COLO668 (cell line): ENCODE data around the gene EXOC3.
A peak's percentile ranks its signal among the peaks of the same experiment; 100 is the strongest.
"Not testable (repeated sequence)": the region's sequence is repeated elsewhere in the genome, so short reads cannot be mapped to it uniquely, and the experiment has no call there.

Experiments
- DNase-seq: peaks from one replicate; lab custom pipeline; 2025; ENCODE audit not compliant: unreplicated experiment; lab: John Stamatoyannopoulos, UW

The EXOC3 gene

DNA sequence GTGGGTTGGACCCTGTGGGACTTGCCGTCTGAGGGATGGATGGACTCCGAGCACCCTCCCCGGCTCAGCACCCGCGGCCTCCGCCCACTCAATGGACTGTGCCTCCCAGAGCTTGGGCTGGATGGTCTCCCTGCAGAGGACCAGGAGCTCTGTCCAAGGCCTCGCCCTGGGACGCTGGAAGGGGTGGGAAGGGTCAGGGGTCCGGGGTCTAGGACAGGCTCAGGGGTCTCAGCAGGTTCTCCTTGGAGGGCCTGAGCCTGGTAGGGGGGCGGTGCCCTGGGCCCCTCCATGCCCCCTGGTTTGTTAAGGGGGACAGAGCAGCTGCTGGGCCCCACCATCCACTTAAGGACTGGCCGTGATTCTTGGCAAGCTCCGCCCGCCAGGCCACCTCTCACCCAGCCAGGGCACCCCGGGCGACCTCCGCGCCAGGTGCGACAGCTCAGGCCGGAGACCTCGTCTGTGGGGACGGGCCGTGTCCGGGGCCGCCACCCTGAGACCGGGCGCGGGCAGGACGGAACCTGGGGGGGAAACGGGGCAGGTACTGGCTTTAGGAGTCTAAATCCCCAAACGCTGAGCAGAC is 29.2 kb downstream of the EXOC3 start:
- peak; percentile 73 for DNase-seq

DNA sequence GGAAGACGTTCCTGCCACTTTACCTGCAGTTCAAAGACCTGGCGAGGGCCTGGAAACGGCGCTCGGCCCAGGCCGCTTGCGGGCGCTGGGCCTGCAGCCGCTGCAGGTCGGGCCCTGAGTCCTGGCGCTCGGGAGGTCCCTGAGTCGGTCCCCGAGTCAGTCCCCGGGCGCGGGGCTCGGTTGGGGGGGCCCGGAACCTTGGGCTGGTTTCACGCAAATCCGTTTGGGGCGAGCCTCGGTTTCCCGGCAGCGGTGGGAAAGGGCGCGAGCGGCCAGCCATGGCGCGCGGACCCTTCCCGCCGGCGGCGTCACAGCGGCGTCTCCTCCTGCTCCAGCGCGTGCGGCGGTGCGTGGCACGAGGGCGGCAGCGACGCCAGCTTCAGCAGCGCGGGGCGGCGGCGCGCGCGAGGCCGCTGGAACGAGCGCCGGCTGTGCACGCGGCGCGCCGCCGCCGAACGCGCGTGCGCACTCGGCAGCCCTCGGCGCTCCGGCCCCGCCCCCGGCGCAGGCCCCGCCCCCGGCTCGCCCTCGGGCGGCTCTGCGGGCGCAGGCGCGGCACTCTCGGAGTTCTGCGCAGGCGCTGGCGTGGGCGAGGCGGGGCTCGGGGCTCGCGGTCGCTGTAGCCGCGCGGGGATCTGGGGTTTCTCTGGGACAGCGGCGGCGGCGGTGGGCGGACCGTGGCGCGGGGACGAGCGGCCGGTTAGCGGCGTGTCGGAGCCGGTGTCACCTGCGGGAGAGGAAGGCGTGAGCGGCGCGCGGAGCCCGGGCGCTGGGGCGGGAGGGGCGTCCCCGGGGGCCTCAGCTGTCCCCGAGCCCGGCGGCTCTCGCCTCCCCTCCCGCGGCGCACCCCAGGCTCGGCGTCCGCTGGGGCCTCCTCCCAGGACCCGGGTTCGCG is 29.9 kb downstream of the EXOC3 start:
- DNase-seq, result peak; percentile 97

DNA sequence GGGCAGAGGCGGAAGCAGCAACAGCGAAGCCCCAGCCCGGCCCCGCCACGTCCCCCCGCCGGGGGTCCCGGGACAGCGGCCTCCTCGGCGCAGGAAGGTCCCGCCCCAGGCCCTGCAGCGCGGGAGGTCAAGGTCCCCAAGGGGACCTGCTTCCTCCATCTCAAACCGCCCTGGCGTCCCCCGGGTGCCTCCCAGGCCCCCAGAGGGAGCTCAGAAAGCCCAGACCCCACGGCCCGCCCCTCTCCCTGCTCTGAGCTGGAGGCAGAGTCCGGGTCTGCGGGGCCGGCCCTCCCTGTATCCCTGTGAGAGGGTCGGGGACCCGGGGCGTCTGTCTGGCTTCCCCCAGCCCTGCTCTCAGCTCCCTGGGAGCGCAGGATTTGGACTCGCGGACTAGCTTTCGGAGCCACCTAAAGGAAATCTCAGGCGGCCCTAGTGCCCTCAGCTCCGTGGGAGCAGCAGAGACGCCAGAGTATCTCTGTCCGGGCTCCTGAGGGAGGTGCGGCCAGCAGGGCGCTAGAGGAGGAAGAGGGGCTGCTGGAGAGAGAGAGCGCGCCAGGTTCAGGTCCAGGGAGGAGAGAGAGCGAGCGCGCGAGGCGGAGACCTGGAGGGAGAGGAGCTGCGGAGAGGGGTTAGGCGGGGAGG is 30.7 kb downstream of the EXOC3 start:
- DNase-seq, result peak; percentile 47

DNA sequence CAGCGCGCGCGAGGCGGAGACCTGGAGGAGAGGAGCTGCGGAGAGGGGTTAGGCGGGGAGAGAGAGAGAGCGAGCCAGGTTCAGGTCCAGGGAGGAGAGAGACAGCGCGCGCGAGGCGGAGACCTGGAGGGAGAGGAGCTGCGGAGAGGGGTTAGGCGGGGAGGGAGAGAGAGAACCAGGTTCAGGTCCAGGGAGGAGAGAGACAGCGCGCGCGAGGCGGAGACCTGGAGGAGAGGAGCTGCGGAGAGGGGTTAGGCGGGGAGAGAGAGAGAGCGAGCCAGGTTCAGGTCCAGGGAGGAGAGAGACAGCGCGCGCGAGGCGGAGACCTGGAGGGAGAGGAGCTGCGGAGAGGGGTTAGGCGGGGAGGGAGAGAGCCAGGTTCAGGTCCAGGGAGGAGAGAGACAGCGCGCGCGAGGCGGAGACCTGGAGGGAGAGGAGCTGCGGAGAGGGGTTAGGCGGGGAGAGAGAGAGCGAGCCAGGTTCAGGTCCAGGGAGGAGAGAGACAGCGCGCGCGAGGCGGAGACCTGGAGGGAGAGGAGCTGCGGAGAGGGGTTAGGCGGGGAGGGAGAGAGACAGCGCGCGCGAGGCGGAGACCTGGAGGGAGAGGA is 31.4 kb downstream of the EXOC3 start:
- not testable (repeated sequence) for DNase-seq

DNA sequence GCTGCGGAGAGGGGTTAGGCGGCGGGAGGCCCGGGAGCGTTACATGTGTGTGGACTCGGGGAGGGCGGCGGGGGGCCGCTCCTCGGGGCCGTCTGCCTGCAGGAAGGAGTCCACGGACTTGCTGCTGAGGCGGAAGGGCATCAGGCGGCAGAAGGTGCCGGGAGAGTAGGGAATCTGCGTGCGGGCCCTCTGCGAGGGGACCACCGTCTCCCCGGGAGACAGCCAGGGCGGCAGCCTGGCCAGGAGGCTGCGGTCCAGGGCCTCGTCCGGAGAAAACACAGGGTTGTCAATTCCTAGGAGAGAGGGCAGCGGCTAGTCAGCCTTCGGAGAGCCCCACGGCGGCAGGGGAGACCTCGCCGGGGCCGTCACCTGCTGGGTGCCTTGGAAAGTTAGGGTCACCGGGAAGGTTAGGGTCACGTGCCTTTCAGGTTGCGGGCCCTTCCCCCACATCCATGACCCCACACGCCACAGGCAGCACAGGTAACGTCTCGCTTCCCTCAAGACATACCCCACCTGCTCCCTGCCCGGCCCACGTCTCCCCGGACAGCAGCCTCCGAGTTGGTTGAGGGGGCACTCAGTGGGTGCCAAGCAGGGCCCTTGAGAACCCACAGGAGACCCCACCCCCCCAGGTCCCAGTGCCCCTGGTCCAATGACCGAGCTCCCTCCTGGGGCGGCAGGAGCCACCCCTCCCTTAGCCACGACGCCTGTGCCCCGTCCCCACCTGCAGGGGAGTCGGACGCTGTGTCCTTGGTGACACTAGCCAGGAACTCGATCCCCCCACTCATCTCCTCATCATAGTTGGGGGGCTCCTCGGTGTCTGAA is 32.1 kb downstream of the EXOC3 start:
- DNase-seq, result no peak

DNA sequence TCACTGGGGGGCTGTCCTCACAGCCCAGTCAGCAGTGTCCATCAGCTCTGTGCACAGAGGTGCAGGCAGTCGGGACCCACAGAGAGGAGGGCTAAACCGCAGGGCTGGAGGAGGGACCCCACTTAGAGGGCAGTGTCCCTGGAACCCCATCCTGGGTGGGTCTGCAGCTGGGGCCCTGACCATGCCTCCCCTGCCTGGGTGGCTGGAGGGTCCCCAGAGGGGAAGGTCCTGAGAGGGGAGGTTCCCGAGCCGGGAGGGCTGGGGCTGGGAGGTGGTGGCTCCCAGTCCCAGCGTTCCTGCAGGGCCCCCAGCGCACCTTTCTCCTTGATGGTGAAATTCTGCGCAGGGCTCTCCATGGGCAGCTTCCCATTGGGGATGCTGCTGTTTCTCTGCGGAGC is 32.7 kb downstream of the EXOC3 start:
- no peak for DNase-seq

DNA sequence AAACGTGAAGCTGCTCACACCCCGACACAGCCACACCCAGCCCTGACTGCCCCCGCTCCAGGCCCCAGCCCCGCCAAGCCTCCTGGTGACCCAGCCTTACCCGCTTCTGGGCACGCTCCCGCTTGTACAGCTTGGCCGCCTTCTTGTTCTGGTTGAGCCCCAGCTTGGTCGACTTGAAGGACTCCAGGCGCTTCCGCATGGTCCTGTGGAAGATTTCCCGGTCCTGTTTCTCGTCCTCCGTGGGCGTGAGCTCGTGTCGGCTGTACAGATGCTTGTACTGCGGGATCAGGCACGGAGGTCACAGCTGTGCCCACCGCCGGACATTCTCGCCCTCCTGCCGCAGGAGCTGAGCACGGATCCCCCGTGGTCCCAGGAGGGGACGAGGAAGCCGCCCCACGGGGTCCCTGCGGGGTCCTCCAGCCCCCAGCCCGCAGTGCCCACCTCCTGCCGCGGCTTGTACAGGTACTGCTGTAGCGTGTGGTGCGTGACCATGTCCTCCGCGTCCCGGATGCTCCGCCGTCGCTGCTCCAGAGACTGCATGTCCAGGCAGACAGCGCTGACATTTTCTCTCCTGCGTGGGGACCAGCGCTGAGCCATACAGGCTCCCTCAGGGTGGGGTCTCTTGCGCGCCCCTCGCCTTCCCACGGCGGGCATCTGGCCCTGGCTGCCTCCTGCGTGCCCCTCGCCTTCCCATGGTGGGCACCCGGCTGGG is 33.3 kb downstream of the EXOC3 start:
- DNase-seq, result no peak

DNA sequence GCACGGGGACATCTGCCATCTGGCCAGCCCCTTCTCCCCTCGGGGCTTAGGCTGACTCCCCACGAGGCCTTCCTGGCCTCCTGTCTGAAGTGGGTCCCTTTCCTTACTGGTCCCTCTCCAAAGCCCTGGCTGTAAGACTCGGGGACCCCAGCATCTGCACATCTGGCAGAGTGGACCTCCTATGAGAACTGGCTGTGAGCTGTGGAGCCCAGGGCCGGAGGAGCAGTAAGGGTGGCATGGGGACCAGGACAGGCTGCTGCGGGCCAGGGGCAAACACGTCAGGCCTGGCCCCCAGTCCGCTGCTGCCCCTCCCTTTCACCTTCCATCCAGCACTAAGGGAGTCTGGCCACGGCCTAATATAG is 33.8 kb downstream of the EXOC3 start:
- no peak for DNase-seq

DNA sequence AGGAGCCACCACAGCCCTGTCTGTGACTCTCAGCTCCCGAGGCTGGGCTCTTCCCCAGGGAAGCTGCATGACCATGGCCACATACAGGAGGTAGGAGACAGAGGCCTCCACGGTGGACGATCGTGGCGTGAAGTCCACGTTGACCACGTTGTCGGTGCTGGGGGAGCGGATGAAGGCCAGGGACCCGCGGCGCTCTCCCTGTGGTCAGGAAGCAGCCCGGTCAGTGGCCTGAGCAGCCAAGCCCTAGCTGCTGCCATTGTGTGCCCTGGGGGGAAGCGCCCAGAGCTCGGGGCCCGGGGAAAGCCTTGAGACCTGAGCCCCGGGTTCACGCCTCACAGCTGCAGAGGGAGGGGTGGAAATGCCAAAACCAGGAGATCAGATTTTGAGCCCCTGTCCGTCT is 34.3 kb downstream of the EXOC3 start:
- DNase-seq, result no peak

DNA sequence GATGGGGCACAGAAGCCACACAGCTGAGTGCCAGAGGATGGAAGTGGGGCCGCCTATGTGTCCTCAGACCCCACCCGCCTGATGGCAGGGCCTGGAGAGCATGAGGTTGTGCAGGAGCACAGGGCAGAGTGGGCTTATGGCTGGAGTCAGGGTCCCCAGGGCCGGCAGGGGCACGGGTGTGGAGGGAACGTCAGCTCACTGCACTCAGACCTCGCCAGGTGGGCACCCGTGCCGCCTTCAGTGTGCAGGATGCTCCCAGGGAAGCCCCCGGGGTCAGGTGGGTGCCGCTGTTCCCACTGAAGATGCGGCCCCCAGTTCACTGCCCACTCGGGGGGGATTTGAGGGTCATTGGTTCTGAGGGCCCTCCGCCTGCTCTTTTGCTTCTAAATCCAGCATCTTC is 34.9 kb downstream of the EXOC3 start:
- no peak for DNase-seq

DNA sequence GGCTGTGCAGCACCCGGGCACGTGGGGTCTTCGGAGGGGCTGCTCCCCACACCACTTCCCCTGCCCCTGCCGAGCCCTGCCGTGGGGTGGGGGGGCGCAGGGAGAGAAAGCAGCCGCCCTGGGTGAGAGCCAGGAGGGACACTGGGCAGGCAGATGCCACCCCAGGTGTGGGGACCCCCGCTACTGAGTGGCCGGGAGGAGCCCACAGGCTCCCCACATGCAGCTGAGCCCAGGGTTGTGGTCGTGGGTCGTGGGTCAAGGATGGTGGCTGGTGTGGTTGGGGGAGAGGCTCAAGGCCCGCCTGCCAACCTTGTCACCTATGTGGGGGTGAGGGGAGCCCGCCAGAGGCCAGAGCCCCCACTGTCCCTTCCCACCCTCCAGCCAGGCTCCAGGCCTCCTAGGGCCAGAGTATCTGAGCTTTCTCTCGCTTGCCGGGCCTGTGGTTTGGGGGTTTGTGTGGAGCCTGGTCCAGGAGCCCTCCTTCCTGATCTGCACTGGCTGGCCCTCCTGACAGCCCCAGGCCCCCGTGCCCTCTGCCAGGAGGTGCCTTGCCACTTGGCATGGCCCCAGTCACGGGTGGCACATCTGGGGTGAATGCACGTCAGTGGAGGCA is 35.5 kb downstream of the EXOC3 start:
- DNase-seq, result no peak

DNA sequence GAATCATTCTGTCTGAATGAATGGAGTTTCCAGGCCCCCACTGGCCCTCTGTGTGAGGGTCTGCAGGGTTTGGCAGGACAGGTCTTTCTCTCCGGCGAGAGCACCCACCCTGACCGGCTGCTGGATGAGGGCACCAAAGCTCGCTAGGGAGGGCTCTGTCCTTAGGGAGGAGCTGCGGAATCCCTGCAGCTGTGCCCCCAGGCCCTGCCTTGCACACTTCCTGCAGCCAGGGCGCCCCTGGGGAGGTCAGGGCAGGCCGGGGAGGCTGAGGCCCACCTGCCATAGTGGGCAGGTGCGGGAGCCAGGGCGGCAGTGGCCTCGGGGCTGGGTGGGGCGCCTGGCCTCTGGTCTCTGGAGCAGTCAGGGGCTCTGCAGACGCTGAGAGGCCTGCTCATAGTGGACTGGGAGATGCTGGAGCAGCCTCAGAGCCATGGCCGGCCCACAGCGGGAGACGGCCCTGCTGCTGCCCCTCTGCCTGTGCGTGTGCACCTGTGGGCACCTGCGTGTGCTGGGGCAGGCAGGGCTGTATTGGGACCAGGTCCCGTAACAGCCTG is 36.1 kb downstream of the EXOC3 start:
- peak; percentile 28 for DNase-seq

DNA sequence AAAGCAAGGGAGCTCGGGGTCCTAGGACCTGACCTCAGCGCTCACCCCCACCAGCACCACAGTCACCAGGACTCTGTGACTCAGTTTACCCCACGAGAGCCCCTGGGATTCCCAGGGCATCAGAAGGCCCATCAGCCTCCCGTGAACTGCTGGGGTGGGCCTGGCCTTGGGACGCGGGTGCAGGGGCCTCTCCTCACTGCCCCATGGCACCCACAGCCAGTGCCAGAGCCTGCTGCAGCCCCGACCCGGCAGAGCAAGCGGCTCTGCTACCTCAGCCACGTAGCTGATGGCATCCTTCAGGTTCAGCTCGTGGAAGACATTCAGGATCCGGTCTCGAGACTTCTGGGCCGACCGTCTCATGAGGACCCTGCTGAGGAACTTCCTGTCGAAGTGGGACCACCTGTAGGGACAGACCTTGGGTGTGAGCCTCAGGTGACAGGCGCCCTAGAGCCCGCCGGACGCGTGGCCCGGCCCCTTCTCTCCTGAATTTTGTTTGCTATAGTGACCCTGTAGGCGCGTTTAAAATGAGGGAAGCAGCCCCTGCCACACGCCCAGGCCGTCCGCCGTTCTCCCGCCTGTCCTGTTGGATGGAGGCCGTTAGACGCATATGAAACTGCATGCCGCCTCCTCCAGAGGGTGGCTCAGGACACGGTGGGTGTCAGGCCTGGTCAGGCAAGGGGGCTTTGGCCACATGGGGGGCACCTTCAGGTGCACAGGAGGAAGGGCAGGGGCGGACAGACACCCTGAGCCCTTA is 36.8 kb downstream of the EXOC3 start:
- no peak for DNase-seq

DNA sequence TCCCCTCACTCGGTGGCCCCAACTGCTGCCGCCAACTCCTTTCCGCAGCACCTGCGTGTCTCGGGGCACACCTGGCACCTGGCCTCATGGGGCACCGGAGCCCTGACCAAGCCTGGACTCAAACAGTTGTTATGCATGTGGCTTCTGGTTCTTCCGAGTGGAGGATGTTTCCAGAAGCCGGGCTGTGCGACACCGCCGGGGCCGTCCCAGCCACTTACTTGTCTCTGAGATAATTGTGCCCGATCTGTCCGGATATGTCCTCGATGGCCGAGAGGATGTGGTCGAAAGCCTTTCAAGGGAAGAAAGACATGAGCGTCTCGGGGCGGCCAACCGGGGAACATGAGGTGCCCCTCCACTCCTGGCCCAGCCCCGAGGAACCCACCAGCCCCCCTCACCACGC is 38.4 kb downstream of the EXOC3 start:
- peak; percentile 57 for DNase-seq

DNA sequence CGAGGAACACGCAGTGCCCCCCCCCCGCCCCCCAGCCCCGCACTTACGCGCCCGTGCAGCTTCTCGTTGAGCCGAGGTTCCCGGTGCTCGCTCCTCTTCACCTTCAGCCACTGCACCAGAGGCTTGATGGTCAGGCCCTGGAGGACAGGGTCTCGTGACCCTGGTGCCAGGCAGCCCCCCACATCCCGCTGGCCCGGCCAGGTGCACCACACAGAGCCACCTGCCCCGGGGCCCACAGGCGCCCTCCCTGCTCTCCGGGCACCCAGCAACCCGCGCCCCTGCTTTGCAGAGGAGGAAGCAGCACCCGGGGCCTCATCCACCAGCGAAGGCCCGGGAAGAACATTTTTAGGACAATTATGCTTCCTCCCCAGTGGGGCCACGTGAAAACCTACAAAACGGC is 39.0 kb downstream of the EXOC3 start:
- DNase-seq, result no peak

DNA sequence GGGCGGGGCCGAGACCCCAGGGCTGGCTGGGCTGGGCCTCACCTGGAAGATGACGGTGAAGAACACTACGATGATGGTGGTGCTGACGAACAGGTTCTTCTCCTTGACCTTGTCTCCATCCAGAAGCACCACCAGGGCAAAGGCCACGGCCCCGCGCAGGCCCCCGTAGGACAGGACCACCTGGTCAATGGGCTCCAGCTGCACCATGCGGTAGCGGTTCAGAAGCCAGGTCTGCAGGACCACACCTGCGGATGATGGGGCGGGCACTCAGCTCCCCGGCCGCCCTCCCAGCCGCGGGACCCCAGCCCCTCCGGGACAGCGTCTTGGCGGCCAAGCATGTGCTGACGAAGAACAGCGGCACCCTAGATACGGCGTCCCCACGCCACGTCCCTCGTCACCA is 39.5 kb downstream of the EXOC3 start:
- DNase-seq, result no peak

DNA sequence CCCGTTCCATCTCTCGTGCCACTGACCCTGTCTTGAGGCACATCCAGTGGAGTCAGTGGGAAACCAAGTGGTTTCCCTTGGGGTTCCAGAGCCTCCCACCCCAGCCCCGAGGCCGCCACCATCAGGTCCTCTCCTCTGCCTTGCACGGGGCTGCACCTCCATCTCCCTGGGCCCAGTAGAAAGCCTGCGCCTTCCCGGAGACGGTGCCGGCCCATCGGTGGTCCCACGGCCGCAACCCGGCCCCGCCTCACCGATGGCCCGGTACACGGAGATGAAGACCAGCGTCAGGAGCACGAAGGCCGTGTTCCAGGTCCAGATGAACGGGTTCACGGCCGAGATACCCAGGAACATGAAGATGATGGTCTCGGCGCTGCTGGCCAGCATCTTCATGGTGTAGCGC is 40.0 kb downstream of the EXOC3 start:
- no peak for DNase-seq

DNA sequence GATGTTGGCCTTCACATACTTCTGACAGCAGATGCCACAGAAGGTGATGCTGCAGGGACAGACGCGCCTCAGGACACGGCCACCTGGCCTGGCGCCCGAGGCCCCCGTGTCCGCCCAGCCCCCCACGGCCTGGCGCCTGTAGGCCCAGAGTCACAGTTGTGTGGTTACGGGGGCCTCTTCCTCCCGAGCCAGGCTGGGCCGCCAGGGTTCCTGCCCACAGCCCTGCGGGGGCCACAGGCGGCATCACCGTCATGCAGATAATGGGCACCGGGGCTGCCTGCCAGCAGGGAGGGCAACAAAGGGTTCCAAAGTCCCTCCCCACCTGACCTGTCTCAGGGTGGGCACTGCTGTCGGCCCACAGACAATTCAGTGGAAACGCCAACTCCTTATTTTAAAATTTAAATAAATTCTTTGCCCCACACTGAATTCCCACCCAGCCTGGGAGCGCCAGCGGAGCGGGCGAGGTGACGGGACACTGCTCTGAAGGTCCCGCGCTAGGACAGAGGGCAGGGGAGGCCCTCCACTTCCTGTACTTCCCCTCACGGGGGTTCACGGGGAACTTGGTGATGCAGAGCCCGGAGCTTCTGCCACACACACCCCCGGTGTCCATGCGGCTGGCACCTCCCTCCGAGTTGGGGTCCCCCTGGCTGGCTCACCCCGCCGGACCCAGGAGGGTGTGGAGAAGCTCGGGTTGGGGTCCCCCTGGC is 40.6 kb downstream of the EXOC3 start:
- DNase-seq, result no peak
